ENCODE results near the gene ACE. TPM values are rescaled to one million over a fixed set of nuclear protein-coding genes. Genes with fewer than 3 reads are reported as not detected.

ACE gene
- total RNA-seq, 1 experiment from 2014 or later, result 7.8 TPM

DNA sequence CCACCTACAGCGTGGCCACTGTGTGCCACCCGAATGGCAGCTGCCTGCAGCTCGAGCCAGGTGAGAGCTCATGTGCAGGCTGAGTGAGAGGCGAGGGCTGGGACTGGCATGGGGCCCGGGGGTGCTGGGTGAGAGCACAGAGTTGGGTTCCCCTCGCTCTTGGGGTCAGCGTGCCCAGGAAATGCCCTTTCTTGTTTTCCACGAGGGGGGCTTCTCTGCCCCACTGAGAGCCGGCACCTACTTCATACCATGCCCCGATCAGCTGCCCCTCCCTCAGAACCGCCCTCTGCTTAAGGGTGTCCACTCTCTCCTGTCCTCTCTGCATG is 10.1 kb downstream of the ACE start (continued):
- TF ChIP-seq GABPB1 (CRISPR knock-in tag; IDR thresholded peaks at IDR 0.05) (no peak), SMAD4 (CRISPR knock-in tag; IDR thresholded peaks at IDR 0.05) (no peak), MXD4 (CRISPR knock-in tag; IDR thresholded peaks at IDR 0.05; ENCODE audit: borderline replicate concordance) (no peak), ZNF138 (CRISPR knock-in tag; conservative IDR thresholded peaks at IDR 0.05) (no peak), GTF2I (CRISPR knock-in tag; conservative IDR thresholded peaks at IDR 0.05) (no peak)

DNA sequence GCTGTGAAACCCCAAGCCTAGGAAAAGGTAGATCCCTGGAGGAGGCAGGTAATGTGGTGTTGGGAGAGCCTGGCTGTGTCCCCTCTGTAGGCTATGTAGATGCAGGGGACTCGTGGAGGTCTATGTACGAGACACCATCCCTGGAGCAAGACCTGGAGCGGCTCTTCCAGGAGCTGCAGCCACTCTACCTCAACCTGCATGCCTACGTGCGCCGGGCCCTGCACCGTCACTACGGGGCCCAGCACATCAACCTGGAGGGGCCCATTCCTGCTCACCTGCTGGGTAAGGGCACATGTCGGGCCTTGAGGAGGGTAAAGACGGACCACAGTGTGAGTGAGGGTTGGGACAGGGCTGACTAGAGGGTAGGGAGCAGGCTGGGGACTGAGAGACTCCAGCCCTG is 12.0 kb downstream of the ACE start:
- TF ChIP-seq JUN (CRISPR knock-in tag; IDR thresholded peaks at IDR 0.05) (no peak), ZNF263 (CRISPR knock-in tag; IDR thresholded peaks at IDR 0.05; ENCODE audit: low read depth) (no peak), CBFB (CRISPR knock-in tag; IDR thresholded peaks at IDR 0.05; ENCODE audit: low read depth) (no peak), JAZF1 (CRISPR knock-in tag; IDR thresholded peaks at IDR 0.05) (no peak), HMGA2 (CRISPR knock-in tag; IDR thresholded peaks at IDR 0.05) (no peak), ZNF219 (CRISPR knock-in tag; IDR thresholded peaks at IDR 0.05; ENCODE audit: borderline replicate concordance) (no peak), EMX1 (CRISPR knock-in tag; IDR thresholded peaks at IDR 0.05) (no peak), MYBL2 (CRISPR knock-in tag; IDR thresholded peaks at IDR 0.05) (no peak)
- TF ChIP-seq, protein P1, sequence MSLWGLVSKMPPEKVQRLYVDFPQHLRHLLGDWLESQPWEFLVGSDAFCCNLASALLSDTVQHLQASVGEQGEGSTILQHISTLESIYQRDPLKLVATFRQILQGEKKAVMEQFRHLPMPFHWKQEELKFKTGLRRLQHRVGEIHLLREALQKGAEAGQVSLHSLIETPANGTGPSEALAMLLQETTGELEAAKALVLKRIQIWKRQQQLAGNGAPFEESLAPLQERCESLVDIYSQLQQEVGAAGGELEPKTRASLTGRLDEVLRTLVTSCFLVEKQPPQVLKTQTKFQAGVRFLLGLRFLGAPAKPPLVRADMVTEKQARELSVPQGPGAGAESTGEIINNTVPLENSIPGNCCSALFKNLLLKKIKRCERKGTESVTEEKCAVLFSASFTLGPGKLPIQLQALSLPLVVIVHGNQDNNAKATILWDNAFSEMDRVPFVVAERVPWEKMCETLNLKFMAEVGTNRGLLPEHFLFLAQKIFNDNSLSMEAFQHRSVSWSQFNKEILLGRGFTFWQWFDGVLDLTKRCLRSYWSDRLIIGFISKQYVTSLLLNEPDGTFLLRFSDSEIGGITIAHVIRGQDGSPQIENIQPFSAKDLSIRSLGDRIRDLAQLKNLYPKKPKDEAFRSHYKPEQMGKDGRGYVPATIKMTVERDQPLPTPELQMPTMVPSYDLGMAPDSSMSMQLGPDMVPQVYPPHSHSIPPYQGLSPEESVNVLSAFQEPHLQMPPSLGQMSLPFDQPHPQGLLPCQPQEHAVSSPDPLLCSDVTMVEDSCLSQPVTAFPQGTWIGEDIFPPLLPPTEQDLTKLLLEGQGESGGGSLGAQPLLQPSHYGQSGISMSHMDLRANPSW (CRISPR knock-in tag; conservative IDR thresholded peaks at IDR 0.05; ENCODE audit: low read depth), result no peak
- TF ChIP-seq, protein P2, sequence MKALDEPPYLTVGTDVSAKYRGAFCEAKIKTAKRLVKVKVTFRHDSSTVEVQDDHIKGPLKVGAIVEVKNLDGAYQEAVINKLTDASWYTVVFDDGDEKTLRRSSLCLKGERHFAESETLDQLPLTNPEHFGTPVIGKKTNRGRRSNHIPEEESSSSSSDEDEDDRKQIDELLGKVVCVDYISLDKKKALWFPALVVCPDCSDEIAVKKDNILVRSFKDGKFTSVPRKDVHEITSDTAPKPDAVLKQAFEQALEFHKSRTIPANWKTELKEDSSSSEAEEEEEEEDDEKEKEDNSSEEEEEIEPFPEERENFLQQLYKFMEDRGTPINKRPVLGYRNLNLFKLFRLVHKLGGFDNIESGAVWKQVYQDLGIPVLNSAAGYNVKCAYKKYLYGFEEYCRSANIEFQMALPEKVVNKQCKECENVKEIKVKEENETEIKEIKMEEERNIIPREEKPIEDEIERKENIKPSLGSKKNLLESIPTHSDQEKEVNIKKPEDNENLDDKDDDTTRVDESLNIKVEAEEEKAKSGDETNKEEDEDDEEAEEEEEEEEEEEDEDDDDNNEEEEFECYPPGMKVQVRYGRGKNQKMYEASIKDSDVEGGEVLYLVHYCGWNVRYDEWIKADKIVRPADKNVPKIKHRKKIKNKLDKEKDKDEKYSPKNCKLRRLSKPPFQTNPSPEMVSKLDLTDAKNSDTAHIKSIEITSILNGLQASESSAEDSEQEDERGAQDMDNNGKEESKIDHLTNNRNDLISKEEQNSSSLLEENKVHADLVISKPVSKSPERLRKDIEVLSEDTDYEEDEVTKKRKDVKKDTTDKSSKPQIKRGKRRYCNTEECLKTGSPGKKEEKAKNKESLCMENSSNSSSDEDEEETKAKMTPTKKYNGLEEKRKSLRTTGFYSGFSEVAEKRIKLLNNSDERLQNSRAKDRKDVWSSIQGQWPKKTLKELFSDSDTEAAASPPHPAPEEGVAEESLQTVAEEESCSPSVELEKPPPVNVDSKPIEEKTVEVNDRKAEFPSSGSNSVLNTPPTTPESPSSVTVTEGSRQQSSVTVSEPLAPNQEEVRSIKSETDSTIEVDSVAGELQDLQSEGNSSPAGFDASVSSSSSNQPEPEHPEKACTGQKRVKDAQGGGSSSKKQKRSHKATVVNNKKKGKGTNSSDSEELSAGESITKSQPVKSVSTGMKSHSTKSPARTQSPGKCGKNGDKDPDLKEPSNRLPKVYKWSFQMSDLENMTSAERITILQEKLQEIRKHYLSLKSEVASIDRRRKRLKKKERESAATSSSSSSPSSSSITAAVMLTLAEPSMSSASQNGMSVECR (CRISPR knock-in tag; IDR thresholded peaks at IDR 0.05; ENCODE audit: borderline replicate concordance), result no peak
- Mint-ChIP-seq H3K4me1 (no peaks in the 10 kb centered on the region), H3K27me3 (ENCODE audit: low read depth) (no peaks in the 10 kb centered on the region), H3K4me3 (no peak overlapping the region), H3K36me3 (no peaks in the 10 kb centered on the region), H3K9me3 (no peaks in the 10 kb centered on the region), H3K27ac (no peak overlapping the region)
- ChIA-PET CTCF (interaction anchor here (1.9 to 3.1 kb wide), 3 partner anchors 9 to 63 kb away, joined by 4 to 14 read pairs (median 9); partner anchors contain the start of gene ACE), POLR2A (no interaction called here)
- ATAC-seq (no peak), DNase-seq (ENCODE audit: low spot score) (no peak)

DNA sequence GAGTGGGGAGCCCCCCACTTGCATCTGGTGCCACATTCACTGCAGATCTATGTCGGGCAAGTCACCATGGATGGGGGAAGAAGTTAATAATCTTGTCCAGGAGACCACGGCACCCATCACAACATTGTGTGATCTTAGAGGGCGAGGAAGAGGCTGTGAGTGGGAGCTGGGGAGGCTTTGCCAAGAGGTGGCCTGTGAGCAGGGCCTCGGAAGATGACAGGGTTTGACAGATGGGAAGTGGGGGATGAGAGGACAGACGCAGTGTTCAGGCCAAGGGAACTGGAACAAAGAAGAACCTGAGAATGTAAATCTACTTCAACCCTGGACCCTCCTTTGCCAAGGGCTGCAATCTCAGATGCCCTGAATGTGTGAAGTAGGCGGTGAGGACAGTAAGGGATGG is 12.4 kb downstream of the ACE start:
- no peak for DNase-seq (ENCODE audit: low spot score)
- H3K27ac Mint-ChIP-seq, result no peak overlapping the region; the same call in 1 of the 2 replicates
- POLR2A ChIA-PET, result no interaction called here
- H3K27me3 Mint-ChIP-seq (ENCODE audit: low read depth), result no peaks in the 10 kb centered on the region
- ATAC-seq, result no peak
- CTCF ChIA-PET, result interaction anchor here (1.4 to 1.9 kb wide), 4 partner anchors 11 to 64 kb away, joined by 4 to 16 read pairs (median 5); no protein-coding TSS in a partner anchor
- H3K4me1 Mint-ChIP-seq, result no peaks in the 10 kb centered on the region
- H3K36me3 Mint-ChIP-seq, result no peaks in the 10 kb centered on the region
- H3K9me3 Mint-ChIP-seq, result no peaks in the 10 kb centered on the region
- H3K4me3 Mint-ChIP-seq, result no peak overlapping the region
- TF ChIP-seq, protein P3, sequence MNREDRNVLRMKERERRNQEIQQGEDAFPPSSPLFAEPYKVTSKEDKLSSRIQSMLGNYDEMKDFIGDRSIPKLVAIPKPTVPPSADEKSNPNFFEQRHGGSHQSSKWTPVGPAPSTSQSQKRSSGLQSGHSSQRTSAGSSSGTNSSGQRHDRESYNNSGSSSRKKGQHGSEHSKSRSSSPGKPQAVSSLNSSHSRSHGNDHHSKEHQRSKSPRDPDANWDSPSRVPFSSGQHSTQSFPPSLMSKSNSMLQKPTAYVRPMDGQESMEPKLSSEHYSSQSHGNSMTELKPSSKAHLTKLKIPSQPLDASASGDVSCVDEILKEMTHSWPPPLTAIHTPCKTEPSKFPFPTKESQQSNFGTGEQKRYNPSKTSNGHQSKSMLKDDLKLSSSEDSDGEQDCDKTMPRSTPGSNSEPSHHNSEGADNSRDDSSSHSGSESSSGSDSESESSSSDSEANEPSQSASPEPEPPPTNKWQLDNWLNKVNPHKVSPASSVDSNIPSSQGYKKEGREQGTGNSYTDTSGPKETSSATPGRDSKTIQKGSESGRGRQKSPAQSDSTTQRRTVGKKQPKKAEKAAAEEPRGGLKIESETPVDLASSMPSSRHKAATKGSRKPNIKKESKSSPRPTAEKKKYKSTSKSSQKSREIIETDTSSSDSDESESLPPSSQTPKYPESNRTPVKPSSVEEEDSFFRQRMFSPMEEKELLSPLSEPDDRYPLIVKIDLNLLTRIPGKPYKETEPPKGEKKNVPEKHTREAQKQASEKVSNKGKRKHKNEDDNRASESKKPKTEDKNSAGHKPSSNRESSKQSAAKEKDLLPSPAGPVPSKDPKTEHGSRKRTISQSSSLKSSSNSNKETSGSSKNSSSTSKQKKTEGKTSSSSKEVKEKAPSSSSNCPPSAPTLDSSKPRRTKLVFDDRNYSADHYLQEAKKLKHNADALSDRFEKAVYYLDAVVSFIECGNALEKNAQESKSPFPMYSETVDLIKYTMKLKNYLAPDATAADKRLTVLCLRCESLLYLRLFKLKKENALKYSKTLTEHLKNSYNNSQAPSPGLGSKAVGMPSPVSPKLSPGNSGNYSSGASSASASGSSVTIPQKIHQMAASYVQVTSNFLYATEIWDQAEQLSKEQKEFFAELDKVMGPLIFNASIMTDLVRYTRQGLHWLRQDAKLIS (CRISPR knock-in tag; IDR thresholded peaks at IDR 0.05; ENCODE audit: borderline replicate concordance), result no peak
- TF ChIP-seq, protein P4, sequence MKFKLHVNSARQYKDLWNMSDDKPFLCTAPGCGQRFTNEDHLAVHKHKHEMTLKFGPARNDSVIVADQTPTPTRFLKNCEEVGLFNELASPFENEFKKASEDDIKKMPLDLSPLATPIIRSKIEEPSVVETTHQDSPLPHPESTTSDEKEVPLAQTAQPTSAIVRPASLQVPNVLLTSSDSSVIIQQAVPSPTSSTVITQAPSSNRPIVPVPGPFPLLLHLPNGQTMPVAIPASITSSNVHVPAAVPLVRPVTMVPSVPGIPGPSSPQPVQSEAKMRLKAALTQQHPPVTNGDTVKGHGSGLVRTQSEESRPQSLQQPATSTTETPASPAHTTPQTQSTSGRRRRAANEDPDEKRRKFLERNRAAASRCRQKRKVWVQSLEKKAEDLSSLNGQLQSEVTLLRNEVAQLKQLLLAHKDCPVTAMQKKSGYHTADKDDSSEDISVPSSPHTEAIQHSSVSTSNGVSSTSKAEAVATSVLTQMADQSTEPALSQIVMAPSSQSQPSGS (CRISPR knock-in tag; IDR thresholded peaks at IDR 0.05; ENCODE audit: borderline replicate concordance, low read depth), result no peak
- TF ChIP-seq, protein P5, sequence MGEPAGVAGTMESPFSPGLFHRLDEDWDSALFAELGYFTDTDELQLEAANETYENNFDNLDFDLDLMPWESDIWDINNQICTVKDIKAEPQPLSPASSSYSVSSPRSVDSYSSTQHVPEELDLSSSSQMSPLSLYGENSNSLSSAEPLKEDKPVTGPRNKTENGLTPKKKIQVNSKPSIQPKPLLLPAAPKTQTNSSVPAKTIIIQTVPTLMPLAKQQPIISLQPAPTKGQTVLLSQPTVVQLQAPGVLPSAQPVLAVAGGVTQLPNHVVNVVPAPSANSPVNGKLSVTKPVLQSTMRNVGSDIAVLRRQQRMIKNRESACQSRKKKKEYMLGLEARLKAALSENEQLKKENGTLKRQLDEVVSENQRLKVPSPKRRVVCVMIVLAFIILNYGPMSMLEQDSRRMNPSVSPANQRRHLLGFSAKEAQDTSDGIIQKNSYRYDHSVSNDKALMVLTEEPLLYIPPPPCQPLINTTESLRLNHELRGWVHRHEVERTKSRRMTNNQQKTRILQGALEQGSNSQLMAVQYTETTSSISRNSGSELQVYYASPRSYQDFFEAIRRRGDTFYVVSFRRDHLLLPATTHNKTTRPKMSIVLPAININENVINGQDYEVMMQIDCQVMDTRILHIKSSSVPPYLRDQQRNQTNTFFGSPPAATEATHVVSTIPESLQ (CRISPR knock-in tag; IDR thresholded peaks at IDR 0.05), result no peak
- TF ChIP-seq OVOL2 (CRISPR knock-in tag; IDR thresholded peaks at IDR 0.05; ENCODE audit: borderline replicate concordance) (no peak), NR2C2 (CRISPR knock-in tag; IDR thresholded peaks at IDR 0.05) (no peak), ZNF232 (CRISPR knock-in tag; IDR thresholded peaks at IDR 0.05) (no peak)
